WTC11 (cell line): ENCODE data around the gene LIN9. TPM values are rescaled to one million over a fixed set of nuclear protein-coding genes. Genes with fewer than 3 reads are reported as not detected.
"Not testable (repeated sequence)": the region's sequence is repeated elsewhere in the genome, so short reads cannot be mapped to it uniquely, and the experiment has no call there.

ENCODE experiments used
- ATAC-seq: fragments of 200-7000 bp; cut with Tn5 transposase; 2 replicates; pipeline ENCODE4 v1.10.0; 2021; ENCODE audit warnings: mild to moderate bottlenecking, moderate library complexity
- CTCF ChIA-PET: fragments of 300-600 bp; sonication (Branson Sonifier 250); formaldehyde crosslinking; loops from one replicate; lab custom pipeline; 2021; ENCODE audit warnings: antibody characterized with exemption; lab: Charles Lee
- POLR2A ChIA-PET: fragments of 350-600 bp; sonication (Branson Sonifier 250); formaldehyde crosslinking; loops from one replicate; lab custom pipeline; 2021; ENCODE audit warnings: antibody characterized with exemption; lab: Charles Lee
- DNase-seq: peaks from one replicate; pipeline ENCODE4 v3.0.0; 2021; ENCODE audit warnings: low spot score
- H3K27ac Mint-ChIP-seq: 2 replicates; pipeline ENCODE4 v1.8.0; 2021; ENCODE audit warnings: mixed read lengths
- H3K27me3 Mint-ChIP-seq: 2 replicates; pipeline ENCODE4 v1.8.0; 2021; ENCODE audit warnings: low read depth, mild to moderate bottlenecking, moderate library complexity, mixed read lengths
- H3K36me3 Mint-ChIP-seq: 2 replicates; pipeline ENCODE4 v1.8.0; 2021; ENCODE audit warnings: mixed read lengths
- H3K4me1 Mint-ChIP-seq: 2 replicates; pipeline ENCODE4 v1.8.0; 2022; ENCODE audit warnings: mixed read lengths
- H3K4me3 Mint-ChIP-seq: 2 replicates; pipeline ENCODE4 v1.8.0; 2021; ENCODE audit warnings: mild to moderate bottlenecking, moderate library complexity, mixed read lengths
- H3K9me3 Mint-ChIP-seq: 2 replicates; pipeline ENCODE4 v1.8.0; 2021; ENCODE audit warnings: mixed read lengths
- CBFB ChIP-seq: sonication (generic); formaldehyde crosslinking; IDR thresholded peaks from 2 replicates; pipeline ENCODE4 v1.8.1; 2022; ENCODE audit warnings: mild to moderate bottlenecking, low read depth, missing genetic modification reagents
- CREM ChIP-seq: sonication (generic); formaldehyde crosslinking; IDR thresholded peaks from 2 replicates; pipeline ENCODE4 v1.8.1; 2022; ENCODE audit warnings: mild to moderate bottlenecking, missing genetic modification reagents, moderate library complexity
- ELF4 ChIP-seq: sonication (generic); formaldehyde crosslinking; IDR thresholded peaks from 2 replicates; pipeline ENCODE4 v1.8.1; 2022; ENCODE audit warnings: low read depth, mild to moderate bottlenecking, moderate library complexity, missing genetic modification reagents
- GTF2I ChIP-seq: fragments of 250-450 bp; sonication (Bioruptor Pico); conservative IDR thresholded peaks from 2 replicates; pipeline ENCODE4 v1.4.0; 2021; ENCODE audit warnings: mild to moderate bottlenecking
- MXD4 ChIP-seq: fragments of 250-450 bp; sonication (Bioruptor Pico); IDR thresholded peaks from 2 replicates; pipeline ENCODE4 v1.8.0; 2021; ENCODE audit warnings: mild to moderate bottlenecking, moderate library complexity, borderline replicate concordance
- MYBL2 ChIP-seq: sonication (generic); formaldehyde crosslinking; IDR thresholded peaks from 2 replicates; pipeline ENCODE4 v1.8.1; 2023; ENCODE audit warnings: mild to moderate bottlenecking, moderate library complexity, missing genetic modification reagents
- NR2C2 ChIP-seq: sonication (generic); formaldehyde crosslinking; IDR thresholded peaks from 2 replicates; pipeline ENCODE4 v1.8.0; 2022; ENCODE audit warnings: mild to moderate bottlenecking, missing genetic modification reagents
- PRRX2 ChIP-seq: fragments of 250-450 bp; sonication (Bioruptor Pico); IDR thresholded peaks from 2 replicates; pipeline ENCODE4 v1.8.0; 2021; ENCODE audit warnings: mild to moderate bottlenecking
- RORB ChIP-seq: fragments of 250-450 bp; sonication (Bioruptor Pico); IDR thresholded peaks from 2 replicates; pipeline ENCODE4 v1.9.0; 2021; ENCODE audit warnings: mild to moderate bottlenecking
- SP1 ChIP-seq: sonication (generic); formaldehyde crosslinking; conservative IDR thresholded peaks from 2 replicates; pipeline ENCODE4 v1.8.1; 2022; ENCODE audit warnings: missing genetic modification reagents
- TCF7 ChIP-seq: sonication (generic); formaldehyde crosslinking; IDR thresholded peaks from 2 replicates; pipeline ENCODE4 v1.8.0; 2022; ENCODE audit warnings: mild to moderate bottlenecking, low read depth, missing genetic modification reagents, moderate library complexity
- ZBTB21 ChIP-seq: sonication (generic); formaldehyde crosslinking; IDR thresholded peaks from 2 replicates; pipeline ENCODE4 v1.8.1; 2023; ENCODE audit warnings: mild to moderate bottlenecking, missing genetic modification reagents, borderline replicate concordance
- ZNF396 ChIP-seq: fragments of 250-450 bp; sonication (Bioruptor Pico); IDR thresholded peaks from 2 replicates; pipeline ENCODE4 v1.8.0; 2021; ENCODE audit warnings: mild to moderate bottlenecking, moderate library complexity, borderline replicate concordance
- total RNA-seq: library from RNA; stranded (reverse); gene quantifications from 3 replicates; pipeline ENCODE4 v1.2.3, GENCODE V29; 2021
- TF ChIP-seq, protein P1 (sequence below): fragments of 250-450 bp; sonication (Bioruptor Pico); IDR thresholded peaks from 2 replicates; pipeline ENCODE4 v1.9.0; 2021; ENCODE audit warnings: mild to moderate bottlenecking
- TF ChIP-seq, protein P2 (sequence below): sonication (generic); formaldehyde crosslinking; IDR thresholded peaks from 2 replicates; pipeline ENCODE4 v1.8.0; 2022; ENCODE audit warnings: mild to moderate bottlenecking, missing genetic modification reagents
- TF ChIP-seq, protein P3 (sequence below): fragments of 250-450 bp; sonication (Bioruptor Pico); IDR thresholded peaks from 2 replicates; pipeline ENCODE4 v2.1.2; 2022; ENCODE audit warnings: mild to moderate bottlenecking, moderate library complexity
- TF ChIP-seq, protein P4 (sequence below): sonication (generic); formaldehyde crosslinking; IDR thresholded peaks from 2 replicates; pipeline ENCODE4 v1.8.1; 2023; ENCODE audit warnings: mild to moderate bottlenecking, missing genetic modification reagents
- TF ChIP-seq, protein P5 (sequence below): sonication (generic); formaldehyde crosslinking; IDR thresholded peaks from 2 replicates; pipeline ENCODE4 v1.8.1; 2023; ENCODE audit warnings: mild to moderate bottlenecking, moderate library complexity, missing genetic modification reagents
- TF ChIP-seq, protein P6 (sequence below): sonication (generic); formaldehyde crosslinking; IDR thresholded peaks from 2 replicates; pipeline ENCODE4 v1.8.0; 2023; ENCODE audit warnings: missing genetic modification reagents
- TF ChIP-seq, protein P7 (sequence below): sonication (generic); formaldehyde crosslinking; IDR thresholded peaks from 2 replicates; pipeline ENCODE4 v1.8.0; 2022; ENCODE audit warnings: mild to moderate bottlenecking, missing genetic modification reagents
- TF ChIP-seq, protein P8 (sequence below): sonication (generic); formaldehyde crosslinking; IDR thresholded peaks from 2 replicates; pipeline ENCODE4 v1.8.1; 2022; ENCODE audit warnings: low read depth, mild to moderate bottlenecking, moderate library complexity, missing genetic modification reagents, borderline replicate concordance

Gene LIN9
- total RNA-seq, 1 experiment from 2014 or later, result 15.7 TPM

DNA sequence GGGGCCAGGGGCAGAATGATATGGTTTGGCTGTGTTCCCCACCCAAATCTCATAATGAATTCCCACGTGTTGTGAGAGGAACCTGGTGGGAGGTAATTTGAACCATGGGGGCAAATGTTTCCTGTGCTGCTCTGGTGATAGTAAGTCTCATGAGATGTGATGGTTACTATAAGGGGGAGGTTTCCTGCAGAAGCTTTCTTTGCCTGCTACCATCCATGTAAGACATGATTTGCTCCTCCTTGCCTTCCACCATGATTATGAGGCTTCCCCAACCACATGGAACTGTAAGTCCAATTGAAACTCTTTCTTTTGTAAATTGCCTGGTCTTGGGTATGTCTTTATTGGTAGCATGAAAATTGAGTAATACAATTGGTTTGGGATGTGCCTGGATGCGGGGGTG, 33.7 kb upstream of the LIN9 start:
- ATAC-seq (no peak), DNase-seq (no peak)
- H3K4me3 Mint-ChIP-seq, result no peak overlapping the region
- ChIA-PET CTCF (no interaction called here), POLR2A (no interaction called here)
- H3K36me3 Mint-ChIP-seq, result peaks cover 8% of the 10 kb centered on the region
- TF ChIP-seq, protein P1, sequence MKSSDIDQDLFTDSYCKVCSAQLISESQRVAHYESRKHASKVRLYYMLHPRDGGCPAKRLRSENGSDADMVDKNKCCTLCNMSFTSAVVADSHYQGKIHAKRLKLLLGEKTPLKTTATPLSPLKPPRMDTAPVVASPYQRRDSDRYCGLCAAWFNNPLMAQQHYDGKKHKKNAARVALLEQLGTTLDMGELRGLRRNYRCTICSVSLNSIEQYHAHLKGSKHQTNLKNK (CRISPR knock-in tag), result no peak
- TF ChIP-seq GTF2I (CRISPR knock-in tag) (no peak), PRRX2 (CRISPR knock-in tag) (no peak), MYBL2 (CRISPR knock-in tag) (no peak)
- peaks cover 37% of the 10 kb centered on the region for H3K9me3 Mint-ChIP-seq
- no peaks in the 10 kb centered on the region for H3K4me1 Mint-ChIP-seq
- peaks cover 9% of the 10 kb centered on the region for H3K27me3 Mint-ChIP-seq
- H3K27ac Mint-ChIP-seq, result no peak overlapping the region

DNA sequence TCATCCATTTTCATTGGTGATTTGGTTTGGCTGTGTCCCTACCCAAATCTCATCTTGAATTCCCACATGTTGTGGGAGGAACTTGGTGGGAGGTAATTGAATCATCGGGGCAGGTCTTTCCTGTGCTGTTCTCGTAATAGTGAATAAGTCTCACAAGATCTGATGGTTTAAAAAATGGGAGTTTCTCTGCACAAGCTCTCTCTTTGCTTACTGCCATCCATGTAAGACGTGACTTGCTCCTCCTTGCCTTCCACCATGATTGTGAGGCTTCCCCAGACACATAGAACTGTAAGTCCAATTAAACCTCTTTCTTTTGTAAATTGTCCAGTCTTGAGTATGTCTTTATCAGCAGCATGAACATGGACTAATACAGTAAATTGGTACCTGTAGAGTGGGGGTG, 31.1 kb upstream of the LIN9 start:
- CTCF ChIA-PET, result interaction anchor here (1.0 kb wide), 1 partner anchor 215 kb away, joined by 4 read pairs; no protein-coding TSS in a partner anchor
- H3K9me3 Mint-ChIP-seq, result peaks cover 37% of the 10 kb centered on the region
- DNase-seq, H3K4me1 Mint-ChIP-seq, ATAC-seq, H3K27ac Mint-ChIP-seq, H3K27me3 Mint-ChIP-seq, H3K36me3 Mint-ChIP-seq, POLR2A ChIA-PET, H3K4me3 Mint-ChIP-seq: not testable (repeated sequence)

DNA sequence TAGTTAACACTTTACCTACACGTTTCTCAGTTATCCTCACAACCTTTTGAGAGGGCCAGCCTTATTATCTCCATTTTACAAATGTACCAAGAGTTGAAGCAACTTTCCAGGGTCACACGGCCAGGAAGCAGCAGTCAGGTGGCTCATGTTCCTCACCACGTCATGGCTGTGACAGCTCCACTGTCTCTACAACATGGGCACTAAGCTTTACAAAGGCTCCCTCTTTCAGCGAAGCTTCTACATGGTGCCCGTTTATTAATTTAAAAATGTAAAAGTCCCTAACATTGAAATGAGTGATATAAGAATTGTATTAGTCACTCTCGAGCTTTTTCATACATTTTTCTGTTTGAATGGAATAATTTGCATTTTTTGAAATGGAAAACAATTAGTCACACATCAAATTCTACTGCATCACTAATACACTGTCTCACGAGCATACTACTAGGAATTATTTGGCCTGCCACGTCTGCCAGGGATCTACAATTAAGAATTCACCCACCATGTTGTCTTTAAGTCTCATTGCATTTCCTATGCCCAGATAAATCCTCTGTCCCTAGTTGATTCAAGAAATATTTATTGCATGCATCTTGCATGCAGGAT, 28.4 kb upstream of the LIN9 start:
- no peak overlapping the region for H3K27ac Mint-ChIP-seq
- H3K9me3 Mint-ChIP-seq, result peaks cover 26% of the 10 kb centered on the region
- peaks cover 7% of the 10 kb centered on the region for H3K4me1 Mint-ChIP-seq
- H3K4me3 Mint-ChIP-seq, result no peak overlapping the region
- ChIA-PET POLR2A (no interaction called here), CTCF (no interaction called here)
- H3K36me3 Mint-ChIP-seq, result peaks cover 8% of the 10 kb centered on the region
- peaks cover 9% of the 10 kb centered on the region for H3K27me3 Mint-ChIP-seq
- DNase-seq (no peak), ATAC-seq (no peak)
- TF ChIP-seq, protein P2, sequence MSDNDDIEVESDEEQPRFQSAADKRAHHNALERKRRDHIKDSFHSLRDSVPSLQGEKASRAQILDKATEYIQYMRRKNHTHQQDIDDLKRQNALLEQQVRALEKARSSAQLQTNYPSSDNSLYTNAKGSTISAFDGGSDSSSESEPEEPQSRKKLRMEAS (CRISPR knock-in tag), result no peak
- TF ChIP-seq, protein P3, sequence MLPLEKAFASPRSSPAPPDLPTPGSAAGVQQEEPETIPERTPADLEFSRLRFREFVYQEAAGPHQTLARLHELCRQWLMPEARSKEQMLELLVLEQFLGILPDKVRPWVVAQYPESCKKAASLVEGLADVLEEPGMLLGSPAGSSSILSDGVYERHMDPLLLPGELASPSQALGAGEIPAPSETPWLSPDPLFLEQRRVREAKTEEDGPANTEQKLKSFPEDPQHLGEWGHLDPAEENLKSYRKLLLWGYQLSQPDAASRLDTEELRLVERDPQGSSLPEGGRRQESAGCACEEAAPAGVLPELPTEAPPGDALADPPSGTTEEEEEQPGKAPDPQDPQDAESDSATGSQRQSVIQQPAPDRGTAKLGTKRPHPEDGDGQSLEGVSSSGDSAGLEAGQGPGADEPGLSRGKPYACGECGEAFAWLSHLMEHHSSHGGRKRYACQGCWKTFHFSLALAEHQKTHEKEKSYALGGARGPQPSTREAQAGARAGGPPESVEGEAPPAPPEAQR, result no peak
- TF ChIP-seq NR2C2 (no peak), RORB (CRISPR knock-in tag) (no peak), ZNF396 (CRISPR knock-in tag) (no peak), ZBTB21 (CRISPR knock-in tag) (no peak), CREM (CRISPR knock-in tag) (no peak), CBFB (CRISPR knock-in tag) (no peak), SP1 (no peak), TCF7 (CRISPR knock-in tag) (no peak), MXD4 (CRISPR knock-in tag) (no peak), ELF4 (CRISPR knock-in tag) (no peak)
- TF ChIP-seq, protein P4, sequence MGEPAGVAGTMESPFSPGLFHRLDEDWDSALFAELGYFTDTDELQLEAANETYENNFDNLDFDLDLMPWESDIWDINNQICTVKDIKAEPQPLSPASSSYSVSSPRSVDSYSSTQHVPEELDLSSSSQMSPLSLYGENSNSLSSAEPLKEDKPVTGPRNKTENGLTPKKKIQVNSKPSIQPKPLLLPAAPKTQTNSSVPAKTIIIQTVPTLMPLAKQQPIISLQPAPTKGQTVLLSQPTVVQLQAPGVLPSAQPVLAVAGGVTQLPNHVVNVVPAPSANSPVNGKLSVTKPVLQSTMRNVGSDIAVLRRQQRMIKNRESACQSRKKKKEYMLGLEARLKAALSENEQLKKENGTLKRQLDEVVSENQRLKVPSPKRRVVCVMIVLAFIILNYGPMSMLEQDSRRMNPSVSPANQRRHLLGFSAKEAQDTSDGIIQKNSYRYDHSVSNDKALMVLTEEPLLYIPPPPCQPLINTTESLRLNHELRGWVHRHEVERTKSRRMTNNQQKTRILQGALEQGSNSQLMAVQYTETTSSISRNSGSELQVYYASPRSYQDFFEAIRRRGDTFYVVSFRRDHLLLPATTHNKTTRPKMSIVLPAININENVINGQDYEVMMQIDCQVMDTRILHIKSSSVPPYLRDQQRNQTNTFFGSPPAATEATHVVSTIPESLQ (CRISPR knock-in tag), result no peak
- TF ChIP-seq, protein P5, sequence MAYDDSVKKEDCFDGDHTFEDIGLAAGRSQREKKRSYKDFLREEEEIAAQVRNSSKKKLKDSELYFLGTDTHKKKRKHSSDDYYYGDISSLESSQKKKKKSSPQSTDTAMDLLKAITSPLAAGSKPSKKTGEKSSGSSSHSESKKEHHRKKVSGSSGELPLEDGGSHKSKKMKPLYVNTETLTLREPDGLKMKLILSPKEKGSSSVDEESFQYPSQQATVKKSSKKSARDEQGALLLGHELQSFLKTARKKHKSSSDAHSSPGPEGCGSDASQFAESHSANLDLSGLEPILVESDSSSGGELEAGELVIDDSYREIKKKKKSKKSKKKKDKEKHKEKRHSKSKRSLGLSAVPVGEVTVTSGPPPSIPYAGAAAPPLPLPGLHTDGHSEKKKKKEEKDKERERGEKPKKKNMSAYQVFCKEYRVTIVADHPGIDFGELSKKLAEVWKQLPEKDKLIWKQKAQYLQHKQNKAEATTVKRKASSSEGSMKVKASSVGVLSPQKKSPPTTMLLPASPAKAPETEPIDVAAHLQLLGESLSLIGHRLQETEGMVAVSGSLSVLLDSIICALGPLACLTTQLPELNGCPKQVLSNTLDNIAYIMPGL (CRISPR knock-in tag), result no peak
- TF ChIP-seq, protein P6, sequence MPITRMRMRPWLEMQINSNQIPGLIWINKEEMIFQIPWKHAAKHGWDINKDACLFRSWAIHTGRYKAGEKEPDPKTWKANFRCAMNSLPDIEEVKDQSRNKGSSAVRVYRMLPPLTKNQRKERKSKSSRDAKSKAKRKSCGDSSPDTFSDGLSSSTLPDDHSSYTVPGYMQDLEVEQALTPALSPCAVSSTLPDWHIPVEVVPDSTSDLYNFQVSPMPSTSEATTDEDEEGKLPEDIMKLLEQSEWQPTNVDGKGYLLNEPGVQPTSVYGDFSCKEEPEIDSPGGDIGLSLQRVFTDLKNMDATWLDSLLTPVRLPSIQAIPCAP, result no peak
- TF ChIP-seq, protein P7, sequence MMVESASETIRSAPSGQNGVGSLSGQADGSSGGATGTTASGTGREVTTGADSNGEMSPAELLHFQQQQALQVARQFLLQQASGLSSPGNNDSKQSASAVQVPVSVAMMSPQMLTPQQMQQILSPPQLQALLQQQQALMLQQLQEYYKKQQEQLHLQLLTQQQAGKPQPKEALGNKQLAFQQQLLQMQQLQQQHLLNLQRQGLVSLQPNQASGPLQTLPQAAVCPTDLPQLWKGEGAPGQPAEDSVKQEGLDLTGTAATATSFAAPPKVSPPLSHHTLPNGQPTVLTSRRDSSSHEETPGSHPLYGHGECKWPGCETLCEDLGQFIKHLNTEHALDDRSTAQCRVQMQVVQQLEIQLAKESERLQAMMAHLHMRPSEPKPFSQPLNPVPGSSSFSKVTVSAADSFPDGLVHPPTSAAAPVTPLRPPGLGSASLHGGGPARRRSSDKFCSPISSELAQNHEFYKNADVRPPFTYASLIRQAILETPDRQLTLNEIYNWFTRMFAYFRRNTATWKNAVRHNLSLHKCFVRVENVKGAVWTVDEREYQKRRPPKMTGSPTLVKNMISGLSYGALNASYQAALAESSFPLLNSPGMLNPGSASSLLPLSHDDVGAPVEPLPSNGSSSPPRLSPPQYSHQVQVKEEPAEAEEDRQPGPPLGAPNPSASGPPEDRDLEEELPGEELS (CRISPR knock-in tag), result no peak
- TF ChIP-seq, protein P8, sequence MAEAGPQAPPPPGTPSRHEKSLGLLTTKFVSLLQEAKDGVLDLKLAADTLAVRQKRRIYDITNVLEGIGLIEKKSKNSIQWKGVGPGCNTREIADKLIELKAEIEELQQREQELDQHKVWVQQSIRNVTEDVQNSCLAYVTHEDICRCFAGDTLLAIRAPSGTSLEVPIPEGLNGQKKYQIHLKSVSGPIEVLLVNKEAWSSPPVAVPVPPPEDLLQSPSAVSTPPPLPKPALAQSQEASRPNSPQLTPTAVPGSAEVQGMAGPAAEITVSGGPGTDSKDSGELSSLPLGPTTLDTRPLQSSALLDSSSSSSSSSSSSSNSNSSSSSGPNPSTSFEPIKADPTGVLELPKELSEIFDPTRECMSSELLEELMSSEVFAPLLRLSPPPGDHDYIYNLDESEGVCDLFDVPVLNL (CRISPR knock-in tag), result no peak
